ENCODE results near the gene GSAP.
"Not testable (repeated sequence)": the region's sequence is repeated elsewhere in the genome, so short reads cannot be mapped to it uniquely, and the experiment has no call there.

GSAP gene

DNA sequence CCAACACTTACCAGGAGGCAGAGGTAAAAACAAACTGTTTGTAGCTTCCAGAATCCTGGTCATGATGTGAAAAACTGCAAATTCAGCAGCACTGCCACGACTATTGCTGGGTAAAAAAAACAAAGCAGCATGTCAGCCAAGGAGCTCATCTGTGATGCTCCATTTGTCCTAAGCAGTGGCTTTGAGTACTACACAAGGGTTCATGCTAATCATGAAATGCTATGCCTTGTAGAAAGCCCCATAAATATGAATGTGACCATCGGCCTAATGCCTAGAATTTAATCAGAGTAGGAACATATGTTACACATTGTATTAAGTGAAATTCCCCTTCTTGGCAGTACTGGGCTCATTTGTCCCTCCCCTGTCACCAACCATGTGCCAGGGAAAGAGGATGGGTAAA, 95.4 kb downstream of the GSAP start:
- DNase-seq, result no peak

DNA sequence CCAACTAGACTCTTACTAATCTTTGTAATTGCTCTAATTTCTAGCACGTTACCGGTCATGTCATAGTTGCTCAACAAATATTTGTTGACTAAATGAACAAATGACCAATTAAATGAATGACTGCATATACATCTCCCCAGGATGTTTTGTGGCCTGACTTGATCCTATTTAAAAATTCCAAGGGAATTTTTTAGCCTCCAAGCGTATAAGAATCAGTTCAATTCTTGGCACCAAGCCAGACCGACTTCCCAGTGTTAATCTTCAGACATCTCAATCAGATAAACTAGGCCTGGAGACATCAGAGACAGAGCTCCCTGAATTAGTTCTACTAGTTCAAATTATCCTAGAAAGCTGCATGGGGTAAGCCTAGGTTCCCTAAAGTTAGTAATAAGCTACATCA, 96.0 kb downstream of the GSAP start:
- no peak for DNase-seq

DNA sequence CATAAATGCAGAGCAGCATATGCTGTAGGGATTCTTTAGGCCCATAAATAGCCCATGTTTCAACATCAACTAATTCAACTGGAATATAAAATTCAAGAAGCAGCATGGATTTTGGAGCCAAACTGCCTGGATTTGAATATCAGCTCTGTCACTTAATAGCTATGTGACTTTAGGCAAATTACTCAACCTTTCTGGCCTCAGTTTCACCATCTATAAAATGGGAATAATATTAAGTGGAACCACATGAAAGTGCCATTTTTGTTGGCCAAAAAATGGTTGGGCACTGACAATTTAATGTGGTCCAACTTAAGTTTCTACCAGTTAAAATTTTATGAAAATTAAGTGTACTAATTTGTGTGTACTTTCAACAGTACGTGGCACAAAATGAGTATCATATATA, 98.1 kb downstream of the GSAP start:
- no peak for DNase-seq

DNA sequence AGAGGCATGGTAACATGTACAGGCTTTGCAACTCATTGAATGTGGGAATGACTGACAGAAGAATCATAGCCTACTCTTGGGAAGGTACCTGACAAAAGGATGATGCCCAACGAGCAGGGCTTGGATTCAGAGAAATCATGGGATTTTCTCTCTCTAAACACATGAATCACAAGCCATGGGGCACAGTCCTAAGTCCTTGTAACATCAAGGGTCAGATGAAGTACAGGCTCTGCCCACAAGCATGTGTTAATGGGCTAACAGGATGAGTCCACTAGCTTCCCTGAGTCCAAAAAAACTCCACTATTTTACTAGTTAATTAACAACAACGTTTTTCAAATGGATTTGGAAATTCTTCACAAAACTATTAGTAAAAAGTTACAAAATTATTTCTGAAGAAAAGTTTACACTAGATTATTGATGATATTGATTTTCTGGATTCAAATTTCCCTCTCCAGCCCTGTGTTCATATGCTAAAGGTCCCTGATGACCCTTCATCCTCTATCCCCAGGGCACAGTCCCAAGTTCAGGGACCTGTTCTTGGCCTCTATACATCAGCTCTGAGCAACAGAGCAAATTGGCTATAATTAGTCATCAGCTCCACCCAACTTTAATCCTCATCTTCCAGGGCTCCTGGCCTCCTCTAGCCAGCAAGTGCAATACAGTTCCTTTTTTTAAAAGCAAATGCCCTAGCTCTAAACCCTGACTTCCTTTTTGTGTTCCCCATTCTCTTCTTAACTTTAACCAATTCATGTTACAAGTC, 99.8 kb downstream of the GSAP start:
- DNase-seq, result peak; percentile 38

DNA sequence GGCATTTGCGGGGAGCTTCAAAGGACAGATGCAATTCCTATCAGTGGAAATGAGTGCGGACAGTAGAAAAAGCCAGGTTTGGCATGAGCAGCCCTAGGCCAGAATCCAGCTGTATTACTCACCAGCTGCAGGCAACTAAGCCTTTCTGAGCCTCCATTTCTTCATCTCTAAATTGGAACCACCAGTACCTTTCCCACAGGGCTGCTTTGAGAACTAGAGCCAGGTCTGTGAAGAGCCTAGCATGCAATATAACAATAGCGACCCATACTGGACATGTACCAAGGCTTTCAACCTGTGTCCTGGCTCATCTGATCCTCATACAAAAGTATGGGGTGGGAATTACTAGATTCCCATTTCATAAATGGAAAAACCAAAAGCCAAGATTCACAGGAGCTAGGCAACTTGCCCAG, 101.0 kb downstream of the GSAP start:
- no peak for DNase-seq

DNA sequence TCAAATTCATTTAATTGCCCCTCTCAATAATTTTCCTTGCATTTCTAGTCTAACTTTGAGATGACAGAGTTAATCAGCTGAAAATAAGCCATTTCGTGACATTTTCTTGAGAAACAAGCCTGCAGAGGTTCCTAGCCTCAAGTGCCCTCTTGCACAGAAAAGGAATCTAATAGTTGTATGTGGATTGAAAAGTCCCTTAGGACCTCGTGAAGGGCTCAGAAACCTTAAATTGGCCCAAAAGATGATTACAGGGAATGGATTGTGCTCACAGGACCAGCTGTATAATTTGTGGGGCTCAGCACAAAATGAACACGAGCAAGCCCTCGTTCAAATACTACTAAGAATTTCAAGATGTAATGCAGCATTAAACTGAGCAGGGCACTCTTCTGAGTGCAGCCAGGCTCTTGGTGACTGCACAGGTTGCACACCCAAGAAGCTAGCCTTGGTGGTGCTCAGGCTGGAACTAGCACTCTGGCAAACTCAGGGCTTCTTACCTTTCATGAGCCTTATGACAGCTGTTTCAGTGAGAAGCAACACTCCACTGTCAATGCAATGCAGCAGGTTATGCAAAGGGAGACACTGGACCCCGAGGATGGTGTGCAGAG, 102.2 kb downstream of the GSAP start:
- DNase-seq, result no peak

DNA sequence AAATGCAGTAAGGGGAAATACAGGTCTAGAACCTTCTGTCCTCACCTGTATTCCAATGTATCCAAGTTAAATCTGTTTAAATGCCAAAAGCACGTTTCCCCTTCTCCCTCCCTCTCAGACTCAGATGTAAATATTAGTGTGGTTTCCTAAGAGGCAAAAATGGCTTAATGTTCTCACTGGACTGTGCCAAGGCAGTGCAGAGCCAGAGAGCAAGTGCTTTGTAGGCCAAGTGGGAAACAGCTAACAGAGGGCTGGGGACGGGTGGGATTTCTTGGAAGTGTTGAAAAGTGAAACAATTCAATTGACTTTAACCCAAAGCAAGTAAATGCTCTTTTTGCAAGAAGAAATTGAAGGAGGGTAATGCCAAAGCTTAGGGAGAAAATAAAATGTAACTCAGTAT, 103.1 kb downstream of the GSAP start:
- no peak for DNase-seq

DNA sequence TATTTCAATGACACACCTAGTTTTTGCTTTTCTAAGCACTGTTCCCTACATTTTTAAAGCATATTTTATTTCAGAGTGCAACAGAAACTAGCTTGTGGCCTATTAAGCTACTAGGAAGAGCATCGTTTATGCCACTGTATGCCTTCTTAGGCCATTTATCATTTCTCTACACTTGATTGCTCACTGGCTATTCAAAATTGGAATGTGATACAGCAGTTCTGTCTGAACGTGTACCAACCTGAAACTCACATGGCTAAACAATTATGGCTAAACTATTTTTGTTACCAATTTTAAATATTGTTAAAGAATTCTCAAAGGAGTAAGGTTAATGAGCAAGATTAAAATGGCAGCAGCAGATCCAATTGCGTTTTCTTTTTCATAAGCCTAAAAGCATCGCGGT, 105.2 kb downstream of the GSAP start:
- DNase-seq, result no peak

DNA sequence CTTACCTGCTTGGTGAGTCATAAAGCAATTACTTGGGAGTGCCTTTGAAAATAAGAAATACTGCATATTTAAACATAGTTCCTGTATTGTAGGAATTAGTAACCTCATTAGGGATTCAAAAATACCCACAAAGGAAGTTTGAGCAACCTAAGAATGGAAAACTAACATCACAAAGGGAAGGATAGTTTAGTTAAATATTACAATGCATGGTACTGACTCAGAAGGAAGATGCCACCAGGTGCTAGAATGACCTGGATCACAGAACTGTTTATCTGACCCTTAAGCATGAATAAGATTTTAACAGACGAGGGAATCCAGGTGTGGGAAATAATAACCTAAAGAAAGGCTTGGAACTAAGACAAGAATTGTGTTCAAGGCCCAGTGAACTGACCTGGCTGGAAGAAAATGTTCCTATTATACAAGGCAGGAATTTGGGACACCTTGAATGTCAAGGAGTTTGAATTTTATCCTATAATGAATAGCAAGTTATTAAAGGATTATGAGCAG, 106.4 kb downstream of the GSAP start:
- no peak for DNase-seq

DNA sequence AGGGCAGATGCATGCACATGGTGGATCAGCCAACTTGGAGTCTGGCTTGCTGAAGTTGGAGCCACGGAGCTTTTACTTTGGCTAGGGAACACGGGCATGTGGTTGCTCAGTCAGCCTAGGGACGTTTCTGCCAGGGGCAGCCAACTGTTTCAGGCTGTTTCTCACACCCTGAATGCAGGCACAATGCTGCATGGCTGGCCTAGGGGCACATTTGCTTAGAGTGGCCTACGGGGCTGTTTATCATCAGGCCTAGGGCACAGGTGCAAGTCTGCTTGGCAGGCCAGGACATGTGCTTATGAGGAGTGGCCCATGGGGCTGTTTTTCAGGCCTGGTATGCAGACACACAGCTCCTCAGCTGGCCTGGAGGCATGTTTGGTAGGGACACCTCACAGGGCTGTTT, 107.4 kb downstream of the GSAP start:
- DNase-seq, result no peak

DNA sequence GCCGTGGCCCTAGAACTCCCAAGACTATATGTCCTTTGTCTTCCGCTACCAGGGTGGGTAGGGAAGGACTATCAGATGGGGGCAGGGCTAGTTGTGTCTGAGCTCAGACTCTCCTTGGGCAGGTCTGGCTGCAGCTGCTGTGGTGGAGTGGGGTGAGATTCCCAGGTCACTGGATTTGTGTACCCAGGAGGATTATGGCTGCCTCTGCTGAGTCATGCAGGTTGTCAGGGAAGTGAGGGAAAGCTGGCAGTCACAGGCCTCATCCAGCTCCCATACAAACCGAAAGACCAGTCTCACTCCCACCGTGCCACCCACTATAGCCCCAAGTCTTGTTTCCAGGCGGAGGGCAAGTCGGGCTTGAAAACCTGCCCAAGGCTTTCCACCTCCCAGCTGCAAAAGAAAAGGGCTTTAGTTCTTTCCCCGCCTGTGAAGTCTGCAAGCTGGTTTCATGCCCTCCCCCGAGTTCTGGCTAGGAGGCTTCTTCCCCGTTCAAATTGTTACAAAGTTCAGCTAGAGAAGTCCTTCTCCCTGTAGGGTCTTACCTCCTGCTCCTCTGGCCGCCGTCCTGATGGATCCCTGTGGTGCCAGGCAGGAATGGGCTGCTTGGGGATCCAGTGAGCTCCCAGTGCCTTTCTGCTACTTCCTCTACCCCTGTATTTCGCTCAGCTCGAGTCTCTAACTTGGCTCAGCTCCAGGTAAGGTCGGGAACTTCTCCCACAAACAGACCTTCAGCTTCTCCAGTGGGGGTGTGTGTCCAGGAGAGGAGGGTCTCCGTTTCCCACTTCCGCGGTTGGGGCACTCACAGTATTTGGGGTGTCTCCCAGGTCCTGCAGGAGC, 109.7 kb downstream of the GSAP start:
- no peak for DNase-seq

DNA sequence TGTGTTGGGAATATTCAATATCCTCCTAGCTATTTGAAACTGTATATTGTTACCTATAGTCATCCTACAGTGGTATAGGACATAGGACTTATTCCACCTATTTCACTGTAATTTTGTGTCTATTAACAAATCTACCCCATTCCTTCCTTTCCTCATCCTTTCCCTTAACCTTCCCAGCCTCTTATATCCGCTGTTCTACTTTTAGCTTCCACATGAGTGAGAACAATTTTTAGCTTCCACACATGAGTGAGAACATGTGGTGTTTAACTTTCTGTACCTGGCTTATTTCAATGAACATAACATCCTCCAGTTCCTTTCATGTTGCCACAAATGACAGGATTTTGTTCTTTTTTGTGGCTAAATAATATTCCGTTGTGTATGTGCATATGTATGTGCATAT, 120.6 kb downstream of the GSAP start:
- no peak for DNase-seq

DNA sequence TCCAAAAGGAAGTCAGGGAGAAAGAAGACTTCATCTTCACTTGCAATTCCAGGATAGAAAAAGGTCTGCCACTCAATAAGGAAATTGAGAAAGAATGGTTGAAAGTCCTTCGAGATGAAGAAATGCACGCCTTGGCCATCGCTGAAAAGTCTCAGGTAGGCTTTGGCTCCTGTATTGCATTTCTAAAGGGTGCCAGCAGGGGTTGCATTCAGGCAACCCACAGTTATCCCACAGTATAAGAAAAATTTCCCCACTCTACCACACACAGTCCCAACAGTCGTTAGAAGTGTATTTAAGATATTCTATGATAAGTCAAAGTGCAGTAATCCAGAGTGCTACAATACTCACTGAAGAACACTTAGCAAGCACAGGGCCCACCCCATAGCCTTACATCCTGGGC, 123.1 kb downstream of the GSAP start:
- no peak for DNase-seq

DNA sequence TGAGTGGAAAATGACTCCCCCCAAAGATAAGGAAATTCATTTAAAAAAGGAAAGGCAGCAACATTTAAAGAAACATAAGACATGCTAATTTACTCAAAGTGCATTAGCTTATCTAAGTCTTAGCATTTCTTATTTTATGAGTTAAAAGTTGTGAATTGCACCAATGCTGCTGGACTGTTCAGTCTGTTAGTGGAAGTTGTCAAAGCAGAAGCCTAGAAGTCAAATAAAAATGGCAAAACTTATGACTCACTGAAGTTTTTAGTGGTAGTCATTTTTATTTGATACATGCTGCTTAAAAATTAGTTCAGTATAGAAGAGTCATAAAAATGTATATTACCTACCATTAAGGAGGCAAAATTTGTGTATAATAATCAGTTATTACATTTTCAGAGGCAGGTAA, 125.7 kb downstream of the GSAP start:
- no peak for DNase-seq

DNA sequence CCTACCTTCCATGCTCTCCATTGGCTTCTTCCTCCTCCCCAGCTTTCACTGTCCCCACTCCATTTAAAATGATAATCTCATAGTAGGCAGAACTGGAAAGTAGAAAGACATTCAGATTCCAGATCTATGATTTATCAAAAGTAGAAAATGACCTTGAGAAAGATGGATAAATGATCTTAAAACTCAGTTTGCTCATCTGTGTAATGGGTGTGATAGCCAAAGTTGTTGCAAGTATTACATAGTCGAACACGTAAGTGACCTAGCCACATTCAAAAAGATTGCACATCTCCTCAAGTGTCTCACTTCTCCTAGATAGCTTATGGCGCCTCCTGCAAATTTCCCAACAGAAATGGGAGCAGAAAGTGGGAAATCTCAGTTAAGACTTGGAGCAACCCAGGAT, 126.8 kb downstream of the GSAP start:
- no peak for DNase-seq

DNA sequence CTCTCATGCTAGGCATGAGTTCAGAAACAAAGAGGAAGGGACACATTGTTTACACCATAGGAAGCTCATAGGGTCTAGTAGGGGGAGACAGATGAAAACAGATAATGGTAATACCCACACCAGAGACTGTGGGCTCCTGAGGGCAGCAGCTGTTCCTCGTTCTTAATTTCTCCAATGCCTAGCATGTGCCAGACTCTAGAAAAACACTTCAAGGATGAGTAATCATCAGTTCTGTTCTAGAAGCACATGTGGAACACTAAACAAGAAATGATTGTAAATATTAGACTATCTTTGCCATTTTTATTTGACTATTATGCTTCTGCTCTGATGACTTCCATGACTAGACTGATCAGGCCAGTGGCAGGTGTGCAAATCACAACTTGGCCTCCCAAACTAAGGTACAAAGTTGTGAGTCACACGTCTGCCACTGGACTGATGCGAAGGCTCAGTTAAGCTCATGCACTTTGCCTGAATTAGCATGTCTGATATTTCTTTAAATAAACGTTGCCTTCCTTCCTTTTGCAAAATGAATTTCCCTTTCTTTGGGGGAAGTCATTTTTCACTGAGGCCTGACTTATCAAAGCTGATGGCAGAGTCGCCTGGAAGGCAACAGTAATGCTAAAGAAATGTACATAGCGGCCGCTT, 127.4 kb downstream of the GSAP start:
- no peak for DNase-seq

DNA sequence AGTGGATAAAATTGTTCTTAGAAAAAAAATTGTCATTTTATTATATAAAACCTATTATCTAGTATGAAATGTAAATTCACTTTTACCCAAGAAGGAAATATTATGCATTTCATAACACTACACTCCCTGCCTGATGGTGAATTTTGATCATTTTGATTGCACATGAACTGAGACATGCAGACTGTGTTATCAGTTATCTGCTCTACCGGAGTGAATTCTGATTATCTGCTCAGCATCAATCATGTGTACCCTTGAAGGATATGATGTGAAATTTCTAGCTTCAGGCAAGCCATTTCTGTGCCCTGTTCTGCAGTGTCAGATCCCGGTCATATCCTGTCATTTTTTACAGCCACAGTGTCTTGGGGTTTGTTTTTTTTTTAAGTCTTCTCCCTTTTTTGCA, 131.5 kb downstream of the GSAP start:
- DNase-seq, result no peak

DNA sequence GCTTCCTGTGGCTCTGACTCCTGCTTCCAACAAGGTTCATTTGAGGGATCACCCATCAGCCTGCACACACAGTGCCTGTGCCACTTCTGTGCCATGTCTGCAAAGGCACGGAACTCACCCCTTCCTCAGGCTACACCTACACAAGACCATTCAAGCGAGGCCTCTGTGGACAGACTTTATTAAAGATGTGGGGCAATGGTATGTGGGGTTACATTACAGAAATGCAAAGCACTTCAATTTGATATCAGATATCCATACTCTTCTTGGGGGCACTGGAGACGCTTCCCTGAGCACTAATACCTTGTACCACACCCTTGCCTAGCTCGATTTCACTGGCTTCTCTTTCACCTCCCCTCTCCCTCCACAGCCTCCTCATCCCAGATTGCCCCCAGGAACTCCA, 132.1 kb downstream of the GSAP start:
- no peak for DNase-seq

DNA sequence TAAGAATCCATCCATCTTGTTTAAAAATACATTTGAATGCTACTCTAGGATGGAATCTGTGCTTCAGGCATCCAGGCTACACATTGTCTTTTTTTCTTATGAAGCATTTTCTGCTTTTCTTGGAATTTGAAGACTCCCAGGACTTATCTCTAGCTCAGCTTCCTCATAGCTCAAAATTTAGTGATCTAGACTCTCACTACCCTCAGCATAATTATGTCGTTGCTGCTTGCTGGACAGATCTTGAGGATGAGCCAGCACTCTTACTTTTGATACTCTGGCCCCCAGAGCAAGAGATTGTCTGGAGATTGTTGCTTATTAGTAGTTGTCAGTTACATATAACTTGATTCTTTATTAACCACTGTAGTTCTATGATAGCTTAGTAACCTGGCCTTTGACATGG, 133.3 kb downstream of the GSAP start:
- peak; percentile 76 for DNase-seq

DNA sequence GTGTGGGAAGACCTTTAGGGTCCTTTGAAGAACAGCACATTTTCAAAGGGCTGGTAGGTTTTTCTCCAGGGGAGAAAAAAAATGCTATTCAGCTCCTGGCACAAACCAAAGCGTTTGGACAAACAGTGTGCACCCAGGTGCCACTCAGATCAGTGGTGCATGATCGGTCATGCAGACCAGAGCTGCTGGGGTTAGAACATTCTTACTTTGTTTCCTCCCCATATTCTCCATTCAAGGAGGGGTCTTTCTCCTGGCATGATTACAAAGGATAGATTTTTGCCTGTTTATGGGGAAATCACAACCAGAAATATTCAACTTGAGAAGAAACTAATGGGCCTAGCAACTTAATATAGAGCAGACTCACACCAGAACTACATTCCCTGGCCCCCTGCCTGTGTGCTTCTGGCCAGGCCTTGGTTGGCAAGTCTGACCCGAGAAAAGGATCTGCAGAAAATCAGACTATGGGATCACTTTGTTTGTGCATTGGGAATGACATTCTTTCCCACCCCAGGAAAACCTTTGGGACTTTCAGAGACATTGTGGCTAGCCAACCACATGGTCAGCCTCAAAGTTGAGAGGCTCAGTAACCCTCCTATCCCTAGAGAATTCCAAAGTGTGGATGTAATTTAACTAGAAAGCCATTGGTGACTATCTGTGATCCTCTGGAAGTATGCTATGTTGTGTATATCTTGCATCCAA, 134.2 kb downstream of the GSAP start:
- DNase-seq, result no peak

DNA sequence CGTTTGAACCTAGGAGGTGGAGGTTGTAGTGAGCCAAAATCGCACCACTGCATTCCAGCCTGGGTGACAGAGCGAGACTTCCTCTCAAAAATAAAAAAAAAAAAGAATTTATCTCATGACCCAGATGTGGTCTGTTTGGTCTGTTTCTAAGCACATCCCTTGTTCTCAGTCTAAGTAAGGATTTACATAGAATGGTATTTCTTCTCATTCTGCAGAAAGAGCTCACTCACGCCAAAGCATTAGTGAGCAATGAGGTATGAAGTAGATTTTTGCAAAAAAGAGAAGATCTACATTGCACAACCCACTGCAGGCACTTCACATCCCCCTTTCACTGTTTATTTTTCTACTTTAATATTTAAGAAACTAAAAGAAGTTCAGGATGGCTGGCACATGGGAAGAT, 140.0 kb downstream of the GSAP start:
- DNase-seq, result no peak

DNA sequence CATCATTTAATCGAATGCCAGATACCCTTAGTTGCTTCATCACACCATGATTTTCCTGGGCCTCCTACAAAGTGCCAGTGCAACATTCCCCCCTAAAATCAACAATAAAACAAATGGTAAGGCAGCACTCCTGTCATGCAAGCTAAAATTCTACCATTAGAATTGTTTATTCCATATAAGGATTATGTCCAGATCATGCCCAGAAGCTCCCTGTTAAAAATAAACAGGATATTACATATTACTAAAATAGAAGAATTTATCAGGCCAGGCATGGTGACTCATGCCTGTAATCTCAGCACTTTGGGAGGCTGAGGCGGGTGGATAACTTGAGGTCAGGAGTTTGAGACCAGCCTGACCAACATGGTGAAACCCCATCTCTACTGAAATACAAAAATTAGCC, 140.5 kb downstream of the GSAP start:
- DNase-seq, result not testable (repeated sequence)

DNA sequence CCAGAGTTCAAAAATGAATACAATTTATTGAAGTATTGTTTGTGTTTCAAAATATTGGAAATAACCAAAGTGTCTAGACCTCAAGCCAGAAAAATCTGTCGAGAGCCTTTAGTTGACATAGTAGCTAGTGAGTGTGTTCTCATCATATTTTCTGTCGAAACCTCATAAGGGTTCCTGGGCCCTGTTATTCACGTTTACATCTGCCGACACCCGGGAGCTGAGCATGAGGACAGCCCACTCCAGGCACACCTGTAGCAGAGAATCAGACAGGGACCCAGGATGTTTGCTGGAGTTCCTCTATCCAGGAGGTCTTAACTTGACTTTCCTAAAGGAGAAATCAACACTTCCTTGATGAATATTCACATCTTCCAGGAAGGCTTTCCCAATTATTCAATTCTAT, 144.4 kb downstream of the GSAP start:
- DNase-seq, result no peak

Data from OCI-M1 (cell line).